ENCODE results near the gene EFNB3. TPM values are rescaled to one million over a fixed set of nuclear protein-coding genes. Genes with fewer than 3 reads are reported as not detected.

Gene EFNB3
- total and polyA plus RNA-seq, 7 donors: 0.09 to 0.37 (median 0.12) TPM; not detected in 2

- Histone ChIP-seq H3K4me3 (no peak overlapping the region), H3K27me3 (ENCODE audit: insufficient read depth in 3 of 3, low read length in 2 of 3) (no peaks in the 10 kb centered on the region), H3K36me3 (ENCODE audit: insufficient read depth in 1 of 2, low read depth in 1 of 2) (peaks cover 10 to 77% of the 10 kb centered on the region in 2 donors), H3K9me3 (peaks cover 3% of the 10 kb centered on the region), H3K4me1 (no peaks in the 10 kb centered on the region), H3K27ac (no peak overlapping the region)
- WGBS, 3 donors: 89 to 91% (median 91%) methylated on average over 7 of the region's 7 CpGs
- DNase-seq (no peak), ATAC-seq (no peak)
- TF ChIP-seq CTCF (IDR thresholded peaks at IDR 0.05): no peak
- intact Hi-C loops (cut with DNase I): no loop called here
Observed at GRCh38 chr17:7668482-7668881, 36.5 kb upstream of the EFNB3 start.

GRCh38 chr17:7673239-7673638 is 31.8 kb upstream of the EFNB3 start:
- Histone ChIP-seq H3K27me3 (ENCODE audit: insufficient read depth in 3 of 3, low read length in 2 of 3) (no peaks in the 10 kb centered on the region), H3K27ac (no peak overlapping the region), H3K36me3 (ENCODE audit: insufficient read depth in 1 of 2, low read depth in 1 of 2) (peaks cover 20 to 83% of the 10 kb centered on the region in 2 donors), H3K9me3 (peaks cover 9% of the 10 kb centered on the region), H3K4me1 (no peaks in the 10 kb centered on the region), H3K4me3 (no peak overlapping the region)
- TF ChIP-seq CTCF (IDR thresholded peaks at IDR 0.05): peak; percentile 42
- intact Hi-C loops (cut with DNase I): no loop called here
- DNase-seq: no peak
- WGBS, 3 donors: 91 to 95% (median 93%) methylated on average over 2 of the region's 2 CpGs
- ATAC-seq: no peak

GRCh38 chr17:7674934-7675333 is 30.1 kb upstream of the EFNB3 start:
- no peak for ATAC-seq
- Histone ChIP-seq H3K27ac (no peak overlapping the region), H3K9me3 (peaks cover 9% of the 10 kb centered on the region), H3K4me3 (no peak overlapping the region), H3K27me3 (ENCODE audit: insufficient read depth in 3 of 3, low read length in 2 of 3) (no peaks in the 10 kb centered on the region), H3K4me1 (no peaks in the 10 kb centered on the region), H3K36me3 (ENCODE audit: insufficient read depth in 1 of 2, low read depth in 1 of 2) (peaks cover 16 to 66% of the 10 kb centered on the region in 2 donors)
- WGBS, 3 donors: 89 to 92% (median 90%) methylated on average over 14 of the region's 14 CpGs
- intact Hi-C loops (cut with DNase I): no loop called here
- DNase-seq: no peak
- no peak for TF ChIP-seq CTCF (IDR thresholded peaks at IDR 0.05)

DNA sequence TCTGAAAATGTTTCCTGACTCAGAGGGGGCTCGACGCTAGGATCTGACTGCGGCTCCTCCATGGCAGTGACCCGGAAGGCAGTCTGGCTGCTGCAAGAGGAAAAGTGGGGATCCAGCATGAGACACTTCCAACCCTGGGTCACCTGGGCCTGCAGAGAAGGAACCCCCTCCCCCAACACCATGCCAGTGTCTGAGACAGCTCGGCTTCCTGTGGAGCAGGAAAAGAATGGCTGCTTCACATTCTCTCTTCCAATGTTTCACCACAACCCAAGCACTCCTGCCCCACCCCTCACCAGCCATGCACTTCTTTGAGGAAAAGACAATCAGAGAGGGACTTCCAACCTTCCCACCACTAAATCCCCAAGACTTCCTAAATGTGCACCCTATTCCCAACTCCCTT is 28.5 kb upstream of the EFNB3 start:
- Histone ChIP-seq H3K4me1 (no peaks in the 10 kb centered on the region), H3K27me3 (ENCODE audit: insufficient read depth in 3 of 3, low read length in 2 of 3) (no peaks in the 10 kb centered on the region), H3K4me3 (no peak overlapping the region), H3K36me3 (ENCODE audit: insufficient read depth in 1 of 2, low read depth in 1 of 2) (peaks cover 13 to 50% of the 10 kb centered on the region in 2 donors), H3K27ac (no peak overlapping the region), H3K9me3 (peaks cover 9% of the 10 kb centered on the region)
- ATAC-seq (no peak), DNase-seq (no peak)
- TF ChIP-seq CTCF (IDR thresholded peaks at IDR 0.05): no peak
- intact Hi-C loops (cut with DNase I): no loop called here
- WGBS, 3 donors: 77 to 82% (median 78%) methylated on average over 5 of the region's 5 CpGs

DNA sequence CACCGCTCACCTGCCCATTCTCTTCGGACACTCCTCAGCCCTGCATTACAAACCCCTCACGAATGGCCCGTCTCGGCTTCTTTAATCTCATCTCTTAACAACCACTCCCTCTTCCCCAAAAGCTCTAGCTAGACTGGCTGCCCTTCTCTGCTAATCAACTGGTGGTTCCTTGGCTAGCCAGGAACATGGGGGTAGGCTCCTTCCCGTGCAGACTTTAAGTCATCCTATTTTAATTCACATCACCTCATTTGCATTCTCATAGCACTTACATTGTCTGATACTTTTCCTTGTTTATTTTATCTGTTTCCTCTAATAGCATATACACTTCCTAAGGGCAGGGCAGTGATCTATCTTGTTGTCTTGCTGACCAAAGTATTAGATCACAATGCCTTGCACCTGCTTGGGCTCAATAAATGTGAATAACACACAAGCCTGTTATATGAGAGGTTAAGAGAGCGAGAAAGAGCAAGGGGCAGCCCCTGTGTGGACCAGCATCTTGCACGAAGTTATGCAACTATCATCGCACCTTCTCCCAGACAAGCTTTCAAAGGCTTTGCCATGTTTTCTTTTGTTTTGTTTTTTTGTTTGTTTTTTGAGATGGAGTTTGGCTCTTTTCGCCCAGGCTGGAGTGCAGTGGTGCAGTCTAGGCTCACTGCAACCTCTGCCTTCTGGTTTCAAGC is 27.5 kb upstream of the EFNB3 start:
- no peak overlapping the region for H3K4me3 ChIP-seq
- WGBS, 3 donors: 73 to 74% (median 73%) methylated on average over 10 of the region's 10 CpGs
- DNase-seq: no peak
- H3K27me3 ChIP-seq (ENCODE audit: insufficient read depth in 3 of 3, low read length in 2 of 3): no peaks in the 10 kb centered on the region
- intact Hi-C loops (cut with DNase I): no loop called here
- peaks cover 9% of the 10 kb centered on the region for H3K9me3 ChIP-seq
- H3K27ac ChIP-seq: no peak overlapping the region
- H3K36me3 ChIP-seq (ENCODE audit: insufficient read depth in 1 of 2, low read depth in 1 of 2): peaks cover 13 to 40% of the 10 kb centered on the region in 2 donors
- no peak for TF ChIP-seq CTCF (IDR thresholded peaks at IDR 0.05)
- no peaks in the 10 kb centered on the region for H3K4me1 ChIP-seq
- ATAC-seq: no peak

Measured in psoas muscle (tissue), 8 donors.